Left lobe of liver (tissue), 2 donors: ENCODE measurements around the gene ALB. TPM values are rescaled to one million over a fixed set of nuclear protein-coding genes. Genes with fewer than 3 reads are reported as not detected.

Experiments used
- ATAC-seq: fragments of 200-7000 bp; cut with Tn5 transposase; one replicate; pipeline ENCODE4 v1.9.1; 2020; ENCODE audit warnings: mild to moderate bottlenecking, moderate library complexity
- DNase-seq: peaks from one replicate; pipeline ENCODE4 v3.0.0-alpha.2; 2020; ENCODE audit warnings: low spot score
- total RNA-seq: library from RNA; stranded (reverse); gene quantifications from one replicate; pipeline ENCODE4 v1.2.1, GENCODE V29; 2021
- donor health status: DM: no; HTN: no; CAD: no; lungs with moderate emphysema.
- donor health status: DM: no; HTN: yes; CAD: no.

ALB gene
- total RNA-seq, 1 donor from 2014 or later = 99,767 TPM

GRCh38 chr4:73429118-73429517 is 25.0 kb downstream of the ALB start:
- ATAC-seq = no peak

GRCh38 chr4:73429826-73430587 is 25.9 kb downstream of the ALB start:
- no peak for DNase-seq
- peak; percentile 44 for ATAC-seq

More at GRCh38 chr4:73429118-73429517, 25.0 kb downstream of the ALB start:
- DNase-seq = no peak

- ATAC-seq = no peak
- DNase-seq = no peak
Observed at GRCh38 chr4:73431813-73432168, 27.7 kb downstream of the ALB start.

- ATAC-seq (peak; percentile 57), DNase-seq (no peak)
Observed at GRCh38 chr4:73432169-73433000, 28.3 kb downstream of the ALB start.

- no peak for DNase-seq
Observed at GRCh38 chr4:73433140-73433539, 29.1 kb downstream of the ALB start.

GRCh38 chr4:73434311-73434710 is 30.2 kb downstream of the ALB start:
- DNase-seq (no peak), ATAC-seq (peak; percentile 58)

More at GRCh38 chr4:73433140-73433539, 29.1 kb downstream of the ALB start:
- no peak for ATAC-seq

- ATAC-seq (no peak), DNase-seq (no peak)
Observed at GRCh38 chr4:73435984-73436383, 31.9 kb downstream of the ALB start, which contains the start of gene AFP. Gene AFP, plus strand, starts transcription at chr4:73436221. Its CDS starts 42 bp downstream, at chr4:73436263.

- no peak for ATAC-seq
Observed at GRCh38 chr4:73436674-73437557, 32.8 kb downstream of the ALB start.

GRCh38 chr4:73437558-73437956 is 33.5 kb downstream of the ALB start:
- no peak for DNase-seq
- ATAC-seq = no peak

More at GRCh38 chr4:73436674-73437557, 32.8 kb downstream of the ALB start:
- DNase-seq = no peak

- ATAC-seq = no peak
- DNase-seq = no peak
Observed at GRCh38 chr4:73438048-73438447, 34.0 kb downstream of the ALB start.

- DNase-seq (no peak), ATAC-seq (no peak)
Observed at GRCh38 chr4:73438582-73439215, 34.6 kb downstream of the ALB start.

- ATAC-seq (no peak), DNase-seq (no peak)
Observed at GRCh38 chr4:73439445-73439844, 35.4 kb downstream of the ALB start.

GRCh38 chr4:73439991-73440390 is 35.9 kb downstream of the ALB start:
- no peak for ATAC-seq
- no peak for DNase-seq

- no peak for ATAC-seq
- DNase-seq = no peak
Observed at GRCh38 chr4:73440653-73441052, 36.6 kb downstream of the ALB start.

- DNase-seq (no peak), ATAC-seq (no peak)
Observed at GRCh38 chr4:73442275-73442674, 38.2 kb downstream of the ALB start.

GRCh38 chr4:73443224-73443623 is 39.1 kb downstream of the ALB start:
- no peak for ATAC-seq
- DNase-seq = no peak

- peak; percentile 17 for ATAC-seq
- no peak for DNase-seq
Observed at GRCh38 chr4:73445383-73446335, 41.6 kb downstream of the ALB start.

- DNase-seq = no peak
- ATAC-seq = peak; percentile 92
Observed at GRCh38 chr4:73446336-73446938, 42.4 kb downstream of the ALB start.

GRCh38 chr4:73447671-73448070 is 43.6 kb downstream of the ALB start:
- DNase-seq (no peak), ATAC-seq (no peak)
